Cardiac muscle cell (in vitro differentiated cells and primary cell): ENCODE data around the gene CDC42BPB. TPM values are rescaled to one million over a fixed set of nuclear protein-coding genes. Genes with fewer than 3 reads are reported as not detected.
A peak's percentile ranks its signal among the peaks of the same experiment; 100 is the strongest.

ENCODE experiments used
- DNase-seq, 2 donors: peaks; one replicate each; pipeline versions ENCODE4 v3.0.0 to v3.0.0-alpha.2; 2010 to 2017; ENCODE audit warnings: low read depth in 1 of 2, low spot score in 1 of 2
- H3K27ac ChIP-seq: fragments of 200-600 bp; sonication (generic); 2 replicates; pipeline ENCODE4 v1.5.1; 2016
- H3K27me3 ChIP-seq: fragments of 200-600 bp; sonication (generic); 2 replicates; pipeline ENCODE4 v1.6.0; 2016; ENCODE audit warnings: control low read depth
- H3K36me3 ChIP-seq: fragments of 200-600 bp; sonication (generic); 2 replicates; pipeline ENCODE4 v1.5.1; 2016; ENCODE audit warnings: control low read depth
- H3K4me1 ChIP-seq: fragments of 200-600 bp; sonication (generic); 2 replicates; pipeline ENCODE4 v1.8.1; 2017; ENCODE audit warnings: low read depth, mild to moderate bottlenecking, mixed run types
- H3K4me3 ChIP-seq: fragments of 200-600 bp; sonication (generic); 2 replicates; pipeline ENCODE4 v1.5.1; 2016; ENCODE audit warnings: mild to moderate bottlenecking
- H3K9me3 ChIP-seq: fragments of 200-600 bp; sonication (generic); 2 replicates; pipeline ENCODE4 v1.5.1; 2017; ENCODE audit warnings: low read depth, mild to moderate bottlenecking, control low read depth
- CTCF ChIP-seq: IDR thresholded peaks from 2 replicates; pipeline ENCODE4 v1.5.1; 2012; ENCODE audit warnings: low read depth, mild to moderate bottlenecking, low read length
- polyA plus RNA-seq: library from polyadenylated mRNA; unstranded; fragments of >200 nt; fragmentation: Nextera tagmentation; extraction: Ambion mirVana; gene quantifications from 2 replicates; pipeline ENCODE4 v1.2.1, GENCODE V29; 2016
- total RNA-seq: library from RNA; depleted of rRNA; stranded (reverse); fragments of >200 nt; gene quantifications from 2 replicates; pipeline ENCODE4 v1.2.3, GENCODE V29; 2016

The CDC42BPB gene
- total and polyA plus RNA-seq, 2 experiments from 2014 or later = 18.9 to 91.6 TPM

DNA sequence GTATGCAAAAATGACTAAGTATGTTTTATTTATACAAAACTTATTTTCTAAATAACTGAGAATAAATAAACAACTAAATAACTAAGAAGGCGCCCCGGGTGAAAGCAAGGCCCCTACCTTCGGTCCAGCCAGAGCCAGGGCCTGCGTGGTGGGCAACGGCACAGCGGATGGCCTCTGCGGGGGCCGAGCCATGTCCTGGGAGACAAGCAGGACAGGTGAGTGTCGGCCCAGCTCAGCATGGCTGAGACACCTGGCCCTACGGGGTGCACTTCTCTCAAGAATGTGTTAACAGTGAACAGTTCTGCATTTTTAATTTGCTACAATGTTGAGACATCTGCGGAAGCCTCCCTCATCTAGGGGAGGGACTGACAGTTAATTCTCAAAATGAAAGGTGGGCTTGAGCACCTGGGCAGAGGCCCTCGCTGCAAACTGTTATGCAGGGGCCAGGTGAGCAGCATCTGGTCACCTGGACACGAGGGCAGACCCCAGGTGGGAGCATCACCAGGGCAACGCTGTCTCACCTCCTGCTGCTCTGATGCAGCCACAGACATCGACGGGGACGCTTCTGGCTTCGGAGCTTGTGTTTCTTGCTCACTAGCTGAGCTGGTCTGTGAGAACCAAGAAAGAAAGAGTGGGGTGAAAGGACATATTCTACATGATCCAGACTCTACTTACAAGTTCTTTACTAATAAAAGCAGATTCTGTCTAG is 103.1 kb downstream of the CDC42BPB start:
- no peak for TF ChIP-seq CTCF
- no peaks in the 10 kb centered on the region for H3K9me3 ChIP-seq
- H3K27ac ChIP-seq = no peak overlapping the region
- DNase-seq = no peak
- H3K4me3 ChIP-seq = no peak overlapping the region
- H3K4me1 ChIP-seq = peaks cover 16% of the 10 kb centered on the region
- H3K36me3 ChIP-seq = peaks cover 40% of the 10 kb centered on the region
- H3K27me3 ChIP-seq = no peaks in the 10 kb centered on the region

DNA sequence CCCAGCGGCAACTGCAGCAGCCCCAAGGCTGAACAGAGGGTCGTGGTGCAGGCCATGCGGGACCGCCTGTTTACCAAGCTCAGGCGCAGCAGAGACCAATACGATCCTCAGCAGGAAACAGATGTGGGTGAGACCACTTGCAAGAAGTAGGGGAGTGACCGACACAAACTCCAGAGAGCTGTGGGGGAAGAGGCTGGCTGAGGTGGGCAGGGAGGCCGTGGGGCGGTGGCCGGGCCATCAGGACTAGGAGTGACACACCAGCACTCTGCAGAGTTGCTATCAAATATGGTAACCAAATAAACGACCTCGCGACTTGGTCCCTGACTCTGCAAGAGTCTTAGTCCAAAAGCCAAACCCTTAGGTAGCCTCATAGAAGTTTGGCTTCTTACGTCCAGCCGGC is 104.2 kb downstream of the CDC42BPB start:
- Histone ChIP-seq H3K4me1 (peaks cover 16% of the 10 kb centered on the region), H3K9me3 (no peaks in the 10 kb centered on the region), H3K36me3 (peaks cover 36% of the 10 kb centered on the region), H3K4me3 (no peak overlapping the region), H3K27ac (peak overlapping the region; percentile 85), H3K27me3 (no peaks in the 10 kb centered on the region)
- DNase-seq = no peak
- no peak for TF ChIP-seq CTCF

GRCh38 chr14:102952276-102952675 is 105.1 kb downstream of the CDC42BPB start:
- Histone ChIP-seq H3K27ac (peak overlapping the region; percentile 85), H3K4me3 (no peak overlapping the region), H3K9me3 (no peaks in the 10 kb centered on the region), H3K27me3 (no peaks in the 10 kb centered on the region), H3K36me3 (peaks cover 31% of the 10 kb centered on the region), H3K4me1 (peaks cover 16% of the 10 kb centered on the region)
- TF ChIP-seq CTCF = no peak
- DNase-seq = no peak

- Histone ChIP-seq H3K4me1 (peaks cover 16% of the 10 kb centered on the region), H3K27me3 (no peaks in the 10 kb centered on the region), H3K4me3 (no peak overlapping the region), H3K27ac (peak overlapping the region; percentile 85), H3K9me3 (no peaks in the 10 kb centered on the region), H3K36me3 (peaks cover 36% of the 10 kb centered on the region)
- peak in 1 of 2 donors; percentile 10 for DNase-seq
- TF ChIP-seq CTCF = no peak
Measured at GRCh38 chr14:102951799-102952198, 105.5 kb downstream of the CDC42BPB start.

GRCh38 chr14:102951034-102951433 is 106.3 kb downstream of the CDC42BPB start:
- Histone ChIP-seq H3K27me3 (no peaks in the 10 kb centered on the region), H3K36me3 (peaks cover 38% of the 10 kb centered on the region), H3K27ac (no peak overlapping the region), H3K9me3 (no peaks in the 10 kb centered on the region), H3K4me1 (peaks cover 16% of the 10 kb centered on the region), H3K4me3 (no peak overlapping the region)
- peak in 1 of 2 donors; percentile 59 for DNase-seq
- no peak for TF ChIP-seq CTCF
